SJCRH30 (cell line): ENCODE results near the gene MAOB. TPM values are rescaled to one million over a fixed set of nuclear protein-coding genes. Genes with fewer than 3 reads are reported as not detected.
"Not testable (repeated sequence)": the region's sequence is repeated elsewhere in the genome, so short reads cannot be mapped to it uniquely, and the experiment has no call there.

ENCODE experiments used
- DNase-seq, 2 experiments: peaks; one replicate each; pipeline ENCODE4 v3.0.0-alpha.2; 2015 to 2020
- H3K27ac ChIP-seq: fragments of 250-450 bp; sonication (Bioruptor Pico); 2 replicates; pipeline ENCODE4 v1.5.1; 2020; ENCODE audit warnings: mild to moderate bottlenecking, moderate library complexity
- H3K27me3 ChIP-seq: fragments of 250-450 bp; sonication (Bioruptor Pico); 2 replicates; pipeline ENCODE4 v1.5.1; 2020; ENCODE audit warnings: mild to moderate bottlenecking, moderate library complexity
- H3K36me3 ChIP-seq: fragments of 250-450 bp; sonication (Bioruptor Pico); 2 replicates; pipeline ENCODE4 v1.5.1; 2020; ENCODE audit warnings: mild to moderate bottlenecking, moderate library complexity
- H3K4me1 ChIP-seq: fragments of 250-450 bp; sonication (Bioruptor Pico); 2 replicates; pipeline ENCODE4 v1.5.1; 2020; ENCODE audit warnings: mild to moderate bottlenecking, moderate library complexity
- H3K4me3 ChIP-seq: fragments of 250-450 bp; sonication (Bioruptor Pico); 2 replicates; pipeline ENCODE4 v1.5.1; 2020; ENCODE audit warnings: mild to moderate bottlenecking, moderate library complexity
- H3K9me3 ChIP-seq: fragments of 250-450 bp; sonication (Bioruptor Pico); replicated peaks from 2 replicates; pipeline ENCODE4 v1.5.1; 2020; ENCODE audit warnings: mild to moderate bottlenecking, moderate library complexity
- total RNA-seq: library from RNA; depleted of rRNA; stranded (reverse); fragments of >200 nt; shearing (Covaris generic); gene quantifications from 2 replicates; pipeline ENCODE4 v1.2.3, GENCODE V29; 2014

MAOB gene
- total RNA-seq, 1 experiment from 2014 or later, result not detected

GRCh38 chrX:43750248-43750676 is 132.0 kb downstream of the MAOB start:
- H3K4me1 ChIP-seq, result no peaks in the 10 kb centered on the region
- no peaks in the 10 kb centered on the region for H3K27me3 ChIP-seq
- H3K27ac ChIP-seq, result no peak overlapping the region
- no peaks in the 10 kb centered on the region for H3K9me3 ChIP-seq
- peak; percentile 10 to 62 for DNase-seq
- H3K36me3 ChIP-seq, result no peaks in the 10 kb centered on the region
- H3K4me3 ChIP-seq, result no peak overlapping the region

- Histone ChIP-seq H3K4me1 (no peaks in the 10 kb centered on the region), H3K4me3 (no peak overlapping the region), H3K27me3 (no peaks in the 10 kb centered on the region), H3K36me3 (no peaks in the 10 kb centered on the region), H3K27ac (no peak overlapping the region), H3K9me3 (no peaks in the 10 kb centered on the region)
- DNase-seq, result no peak
Observed at GRCh38 chrX:43747476-43747875, 134.8 kb downstream of the MAOB start.

- no peaks in the 10 kb centered on the region for H3K9me3 ChIP-seq
- H3K36me3 ChIP-seq, result no peaks in the 10 kb centered on the region
- H3K4me3 ChIP-seq, result no peak overlapping the region
- H3K27ac ChIP-seq, result no peak overlapping the region
- no peak for DNase-seq
- H3K27me3 ChIP-seq, result no peaks in the 10 kb centered on the region
- no peaks in the 10 kb centered on the region for H3K4me1 ChIP-seq
Observed at GRCh38 chrX:43745938-43746721, 136.1 kb downstream of the MAOB start.

- Histone ChIP-seq H3K27me3 (no peaks in the 10 kb centered on the region), H3K4me3 (no peak overlapping the region), H3K4me1 (no peaks in the 10 kb centered on the region), H3K9me3 (no peaks in the 10 kb centered on the region), H3K27ac (no peak overlapping the region), H3K36me3 (no peaks in the 10 kb centered on the region)
- no peak for DNase-seq
Observed at GRCh38 chrX:43744284-43744683, 138.0 kb downstream of the MAOB start.

GRCh38 chrX:43743100-43743822 is 139.0 kb downstream of the MAOB start:
- Histone ChIP-seq H3K9me3 (no peaks in the 10 kb centered on the region), H3K27ac (no peak overlapping the region), H3K27me3 (no peaks in the 10 kb centered on the region), H3K4me1 (no peaks in the 10 kb centered on the region), H3K36me3 (no peaks in the 10 kb centered on the region), H3K4me3 (no peak overlapping the region)
- no peak for DNase-seq

- Histone ChIP-seq H3K4me3 (no peak overlapping the region), H3K27me3 (no peaks in the 10 kb centered on the region), H3K36me3 (no peaks in the 10 kb centered on the region), H3K4me1 (no peaks in the 10 kb centered on the region), H3K9me3 (no peaks in the 10 kb centered on the region), H3K27ac (no peak overlapping the region)
- DNase-seq, result no peak
Observed at GRCh38 chrX:43741843-43742573, 140.2 kb downstream of the MAOB start.

- H3K9me3 ChIP-seq, result no peaks in the 10 kb centered on the region
- no peaks in the 10 kb centered on the region for H3K27me3 ChIP-seq
- H3K4me3 ChIP-seq, result no peak overlapping the region
- peak in 1 of 2 experiments; percentile 3 for DNase-seq
- no peaks in the 10 kb centered on the region for H3K4me1 ChIP-seq
- no peaks in the 10 kb centered on the region for H3K36me3 ChIP-seq
- H3K27ac ChIP-seq, result no peak overlapping the region
Observed at GRCh38 chrX:43735957-43736356, 146.3 kb downstream of the MAOB start.

- Histone ChIP-seq H3K9me3 (no peaks in the 10 kb centered on the region), H3K36me3 (no peaks in the 10 kb centered on the region), H3K4me3 (no peak overlapping the region), H3K27ac (no peak overlapping the region), H3K4me1 (no peaks in the 10 kb centered on the region), H3K27me3 (no peaks in the 10 kb centered on the region)
- no peak for DNase-seq
Observed at GRCh38 chrX:43735534-43735933, 146.7 kb downstream of the MAOB start.

- Histone ChIP-seq H3K27me3 (no peaks in the 10 kb centered on the region), H3K9me3 (no peaks in the 10 kb centered on the region), H3K4me3 (no peak overlapping the region), H3K36me3 (no peaks in the 10 kb centered on the region), H3K4me1 (no peaks in the 10 kb centered on the region), H3K27ac (no peak overlapping the region)
- DNase-seq, result no peak
Observed at GRCh38 chrX:43734444-43734843, 147.8 kb downstream of the MAOB start.

- H3K4me3 ChIP-seq, result no peak overlapping the region
- H3K27ac ChIP-seq, result no peak overlapping the region
- no peaks in the 10 kb centered on the region for H3K27me3 ChIP-seq
Observed at GRCh38 chrX:43733699-43734098, 148.6 kb downstream of the MAOB start.

GRCh38 chrX:43731086-43731485 is 151.2 kb downstream of the MAOB start:
- Histone ChIP-seq H3K9me3 (no peaks in the 10 kb centered on the region), H3K27ac (no peak overlapping the region), H3K4me3 (no peak overlapping the region), H3K4me1 (no peaks in the 10 kb centered on the region), H3K27me3 (no peaks in the 10 kb centered on the region), H3K36me3 (no peaks in the 10 kb centered on the region)
- no peak for DNase-seq

More at GRCh38 chrX:43733699-43734098, 148.6 kb downstream of the MAOB start:
- DNase-seq, result no peak
- Histone ChIP-seq H3K9me3 (no peaks in the 10 kb centered on the region), H3K4me1 (no peaks in the 10 kb centered on the region), H3K36me3 (no peaks in the 10 kb centered on the region)

- H3K36me3 ChIP-seq, result no peaks in the 10 kb centered on the region
- H3K9me3 ChIP-seq, result no peaks in the 10 kb centered on the region
- no peak for DNase-seq
- no peak overlapping the region for H3K4me3 ChIP-seq
- H3K27me3 ChIP-seq, result no peaks in the 10 kb centered on the region
- no peak overlapping the region for H3K27ac ChIP-seq
- H3K4me1 ChIP-seq, result no peaks in the 10 kb centered on the region
Observed at GRCh38 chrX:43728966-43729365, 153.3 kb downstream of the MAOB start.

- no peak for DNase-seq
- Histone ChIP-seq H3K4me3 (no peak overlapping the region), H3K9me3 (no peaks in the 10 kb centered on the region), H3K27me3 (no peaks in the 10 kb centered on the region), H3K4me1 (no peaks in the 10 kb centered on the region), H3K27ac (no peak overlapping the region), H3K36me3 (no peaks in the 10 kb centered on the region)
Observed at GRCh38 chrX:43728002-43728401, 154.2 kb downstream of the MAOB start.

- H3K36me3 ChIP-seq, H3K4me1 ChIP-seq, H3K27ac ChIP-seq, H3K9me3 ChIP-seq, H3K27me3 ChIP-seq, H3K4me3 ChIP-seq, DNase-seq: not testable (repeated sequence)
Observed at GRCh38 chrX:43727254-43727653, 155.0 kb downstream of the MAOB start.

- not testable (repeated sequence) for DNase-seq, H3K27ac ChIP-seq, H3K27me3 ChIP-seq, H3K4me1 ChIP-seq, H3K9me3 ChIP-seq, H3K4me3 ChIP-seq, H3K36me3 ChIP-seq
Observed at GRCh38 chrX:43725227-43725626, 157.0 kb downstream of the MAOB start.
